Smooth muscle cell of trachea (primary cell): ENCODE results near the gene DSCAML1. TPM values are rescaled to one million over a fixed set of nuclear protein-coding genes. Genes with fewer than 3 reads are reported as not detected.

ENCODE experiments used
- total RNA-seq: library from RNA; depleted of rRNA; stranded (reverse); fragments of >200 nt; gene quantifications from 2 replicates; pipeline ENCODE4 v1.2.1, GENCODE V29; 2014

DSCAML1 gene, protein sequence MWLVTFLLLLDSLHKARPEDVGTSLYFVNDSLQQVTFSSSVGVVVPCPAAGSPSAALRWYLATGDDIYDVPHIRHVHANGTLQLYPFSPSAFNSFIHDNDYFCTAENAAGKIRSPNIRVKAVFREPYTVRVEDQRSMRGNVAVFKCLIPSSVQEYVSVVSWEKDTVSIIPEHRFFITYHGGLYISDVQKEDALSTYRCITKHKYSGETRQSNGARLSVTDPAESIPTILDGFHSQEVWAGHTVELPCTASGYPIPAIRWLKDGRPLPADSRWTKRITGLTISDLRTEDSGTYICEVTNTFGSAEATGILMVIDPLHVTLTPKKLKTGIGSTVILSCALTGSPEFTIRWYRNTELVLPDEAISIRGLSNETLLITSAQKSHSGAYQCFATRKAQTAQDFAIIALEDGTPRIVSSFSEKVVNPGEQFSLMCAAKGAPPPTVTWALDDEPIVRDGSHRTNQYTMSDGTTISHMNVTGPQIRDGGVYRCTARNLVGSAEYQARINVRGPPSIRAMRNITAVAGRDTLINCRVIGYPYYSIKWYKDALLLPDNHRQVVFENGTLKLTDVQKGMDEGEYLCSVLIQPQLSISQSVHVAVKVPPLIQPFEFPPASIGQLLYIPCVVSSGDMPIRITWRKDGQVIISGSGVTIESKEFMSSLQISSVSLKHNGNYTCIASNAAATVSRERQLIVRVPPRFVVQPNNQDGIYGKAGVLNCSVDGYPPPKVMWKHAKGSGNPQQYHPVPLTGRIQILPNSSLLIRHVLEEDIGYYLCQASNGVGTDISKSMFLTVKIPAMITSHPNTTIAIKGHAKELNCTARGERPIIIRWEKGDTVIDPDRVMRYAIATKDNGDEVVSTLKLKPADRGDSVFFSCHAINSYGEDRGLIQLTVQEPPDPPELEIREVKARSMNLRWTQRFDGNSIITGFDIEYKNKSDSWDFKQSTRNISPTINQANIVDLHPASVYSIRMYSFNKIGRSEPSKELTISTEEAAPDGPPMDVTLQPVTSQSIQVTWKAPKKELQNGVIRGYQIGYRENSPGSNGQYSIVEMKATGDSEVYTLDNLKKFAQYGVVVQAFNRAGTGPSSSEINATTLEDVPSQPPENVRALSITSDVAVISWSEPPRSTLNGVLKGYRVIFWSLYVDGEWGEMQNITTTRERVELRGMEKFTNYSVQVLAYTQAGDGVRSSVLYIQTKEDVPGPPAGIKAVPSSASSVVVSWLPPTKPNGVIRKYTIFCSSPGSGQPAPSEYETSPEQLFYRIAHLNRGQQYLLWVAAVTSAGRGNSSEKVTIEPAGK (N-terminal part only)
- total RNA-seq = under 0.01 TPM in 1 of 2 replicates, not detected in the other

GRCh38 chr11:117796872-117797529 lies at the start of gene DSCAML1:
TSS of gene DSCAML1 (minus strand) at chr11:117797216. CDS start at chr11:117797079, 137 bp downstream.

GRCh38 chr11:117824571-117825537 lies 27.8 kb upstream of the DSCAML1 start, which contains the start of gene FXYD2:
TSS of gene FXYD2 (minus strand) at chr11:117824744. CDS start at chr11:117824678, 66 bp downstream.

Other genes with a start within 250 kb of the DSCAML1 start
- gene FXYD2, start 27.5 kb upstream of the DSCAML1 start, total RNA-seq = 0.33 and 0.44 TPM in 2 replicates
- 0.66 and 2.8 TPM in 2 replicates for gene FXYD6, start 79.4 kb upstream of the DSCAML1 start, total RNA-seq
- gene TMPRSS13, start 132.2 kb upstream of the DSCAML1 start, total RNA-seq = not detected in 2 replicates
- gene IL10RA, start 189.2 kb upstream of the DSCAML1 start, total RNA-seq = 1.8 TPM in 1 of 2 replicates, not detected in the other